ENCODE measurements around the gene TMEM106A. TPM values are rescaled to one million over a fixed set of nuclear protein-coding genes. Genes with fewer than 3 reads are reported as not detected.

The TMEM106A gene
- total and polyA plus RNA-seq, 2 donors (not counting 1 experiment from before 2014, with no cell fraction given), result 23.7 to 66.0 TPM

DNA sequence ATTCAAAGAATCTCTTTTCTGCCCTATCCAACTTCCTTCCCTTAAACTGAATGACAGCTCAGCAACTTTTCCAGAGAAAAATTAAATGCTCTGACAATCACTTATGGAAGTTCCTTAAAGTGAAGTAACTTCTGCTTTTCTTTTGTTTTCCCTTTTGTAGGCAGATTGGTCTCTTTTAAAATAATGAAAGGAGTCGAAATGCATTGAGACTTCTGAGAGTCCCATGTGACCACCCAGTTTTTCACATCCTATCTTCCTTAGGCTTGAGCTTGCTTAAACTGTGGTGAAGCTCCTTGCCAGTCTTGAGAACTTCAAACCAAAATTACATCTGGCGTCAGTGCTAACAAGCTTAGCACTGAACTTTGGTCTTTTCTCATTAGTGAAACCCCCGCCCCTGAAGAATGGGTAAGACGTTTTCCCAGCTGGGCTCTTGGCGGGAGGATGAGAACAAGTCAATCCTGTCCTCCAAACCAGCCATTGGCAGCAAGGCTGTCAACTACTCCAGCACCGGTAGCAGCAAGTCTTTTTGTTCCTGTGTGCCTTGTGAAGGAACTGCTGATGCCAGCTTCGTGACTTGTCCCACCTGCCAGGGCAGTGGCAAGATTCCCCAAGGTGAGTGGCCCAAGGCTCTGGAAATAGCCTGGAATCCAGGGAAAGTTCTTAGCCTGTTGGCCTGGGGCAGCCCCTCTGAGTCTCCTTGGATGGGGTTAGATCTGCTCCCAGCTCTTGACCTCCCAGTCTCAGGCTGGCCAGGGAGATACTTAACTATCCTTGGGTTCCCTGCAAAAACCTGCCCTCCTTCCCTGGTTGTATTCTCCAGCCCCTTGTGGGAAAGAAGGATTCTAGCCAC lies 1.2 kb downstream of the TMEM106A start:
- Histone ChIP-seq H3K4me3 (ENCODE audit: control extremely low read depth in 1 of 5, extremely low read depth in 1 of 5, insufficient read depth in 1 of 5, low read depth in 2 of 5, low read length in 4 of 5) (peak overlapping the region; percentile 71 to 92 (median 83)), H2AFZ (ENCODE audit: insufficient read depth, low read depth, low read length, poor library complexity, severe bottlenecking) (peak overlapping the region; percentile 90), H3K9me3 (ENCODE audit: control extremely low read depth in 1 of 3, control insufficient read depth in 2 of 3, insufficient read depth in 1 of 3, low read length in 2 of 3) (no peaks in the 10 kb centered on the region), H3K27ac (ENCODE audit: low read length in 2 of 2) (peak overlapping the region; percentile 71 to 88), H3K4me2 (replicated peaks; ENCODE audit: low read depth, low read length, poor library complexity, severe bottlenecking) (peak overlapping the region; percentile 90), H3K9ac (ENCODE audit: low read length) (peak overlapping the region; percentile 84), H4K20me1 (ENCODE audit: control insufficient read depth, insufficient read depth, low read length, poor library complexity, severe bottlenecking) (no peaks in the 10 kb centered on the region), H3K79me2 (ENCODE audit: control insufficient read depth, insufficient read depth, low read length) (peaks cover 12% of the 10 kb centered on the region), H3K27me3 (replicated peaks in 1 of 4; ENCODE audit: control extremely low read depth in 1 of 4, control insufficient read depth in 3 of 4, insufficient read depth in 4 of 4, low read length in 3 of 4) (no peaks in the 10 kb centered on the region), H3K36me3 (replicated peaks in 1 of 2; ENCODE audit: control extremely low read depth in 1 of 2, control insufficient read depth in 1 of 2, extremely low read depth in 1 of 2, insufficient read depth in 2 of 2, low read length in 1 of 2) (peaks cover 22 to 41% of the 10 kb centered on the region in 2 experiments), H3K4me1 (ENCODE audit: control insufficient read depth in 2 of 2, insufficient read depth in 2 of 2, low read length in 2 of 2) (peaks cover 21 to 27% of the 10 kb centered on the region in 2 donors)
- ATAC-seq (ENCODE audit: low read depth) (no peak), DNase-seq (peak; percentile 54)
- Mint-ChIP-seq H3K27me3 (no peaks in the 10 kb centered on the region), H3K9me3 (ENCODE audit: insufficient read depth) (no peaks in the 10 kb centered on the region), H3K4me3 (peak overlapping the region; percentile 99), H3K4me1 (peaks cover 38% of the 10 kb centered on the region), H3K27ac (peak overlapping the region; percentile 98)
- WGBS (ENCODE audit: insufficient coverage), result 26% methylated on average over 4 of the region's 7 CpGs
- intact Hi-C loops (cut with micrococcal nuclease), result loop anchor here (1.0 to 2.0 kb wide), 3 partner anchors 102 to 214 kb away; partner anchors contain the start of gene RPL27
- ChIA-PET POLR2A (interaction anchor here (0.6 to 3.1 kb wide), 9 partner anchors 21 to 228 kb away, joined by 3 to 115 read pairs (median 7); partner anchors contain the start of gene NBR1), CTCF (interaction anchor here (0.8 to 2.0 kb wide), 11 partner anchors 13 to 370 kb away, joined by 3 to 15 read pairs (median 5); partner anchors contain the start of genes DHX8, NBR1 and RPL27)
- TF ChIP-seq EZH2 (IDR thresholded peaks at IDR 0.05; ENCODE audit: borderline replicate concordance, insufficient read depth, low read depth, low read length, poor library complexity, severe bottlenecking), result no peak
- TF ChIP-seq, protein P1, sequence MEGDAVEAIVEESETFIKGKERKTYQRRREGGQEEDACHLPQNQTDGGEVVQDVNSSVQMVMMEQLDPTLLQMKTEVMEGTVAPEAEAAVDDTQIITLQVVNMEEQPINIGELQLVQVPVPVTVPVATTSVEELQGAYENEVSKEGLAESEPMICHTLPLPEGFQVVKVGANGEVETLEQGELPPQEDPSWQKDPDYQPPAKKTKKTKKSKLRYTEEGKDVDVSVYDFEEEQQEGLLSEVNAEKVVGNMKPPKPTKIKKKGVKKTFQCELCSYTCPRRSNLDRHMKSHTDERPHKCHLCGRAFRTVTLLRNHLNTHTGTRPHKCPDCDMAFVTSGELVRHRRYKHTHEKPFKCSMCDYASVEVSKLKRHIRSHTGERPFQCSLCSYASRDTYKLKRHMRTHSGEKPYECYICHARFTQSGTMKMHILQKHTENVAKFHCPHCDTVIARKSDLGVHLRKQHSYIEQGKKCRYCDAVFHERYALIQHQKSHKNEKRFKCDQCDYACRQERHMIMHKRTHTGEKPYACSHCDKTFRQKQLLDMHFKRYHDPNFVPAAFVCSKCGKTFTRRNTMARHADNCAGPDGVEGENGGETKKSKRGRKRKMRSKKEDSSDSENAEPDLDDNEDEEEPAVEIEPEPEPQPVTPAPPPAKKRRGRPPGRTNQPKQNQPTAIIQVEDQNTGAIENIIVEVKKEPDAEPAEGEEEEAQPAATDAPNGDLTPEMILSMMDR (IDR thresholded peaks at IDR 0.05), result no peak

Measured in B cell (primary cell).